Fibroblast of skin of back (primary cell): ENCODE measurements around the gene ACVR1B.
A peak's percentile ranks its signal among the peaks of the same experiment; 100 is the strongest.

Source experiments
- DNase-seq: peaks from one replicate; pipeline ENCODE4 v3.0.0-alpha.2; 2013

Gene ACVR1B

GRCh38 chr12:52005903-52006703 is 54.6 kb downstream of the ACVR1B start:
- no peak for DNase-seq

GRCh38 chr12:52006726-52007157 is 55.2 kb downstream of the ACVR1B start, which contains the start of gene TAMALIN:
Gene TAMALIN, plus strand, starts transcription at chr12:52006946. Its CDS starts 74 bp downstream, at chr12:52007020.
- DNase-seq = peak; percentile 63

- no peak for DNase-seq
These were observed 55.8 kb downstream of the ACVR1B start for GRCh38 chr12:52007158-52007921.

- no peak for DNase-seq
These were observed 56.5 kb downstream of the ACVR1B start for GRCh38 chr12:52007982-52008510.

GRCh38 chr12:52009081-52009751 is 57.7 kb downstream of the ACVR1B start:
- no peak for DNase-seq

- peak; percentile 81 for DNase-seq
These were observed 58.7 kb downstream of the ACVR1B start for GRCh38 chr12:52010152-52010622.

- DNase-seq = no peak
These were observed 59.4 kb downstream of the ACVR1B start for GRCh38 chr12:52010692-52011601.

GRCh38 chr12:52011602-52012214 is 60.2 kb downstream of the ACVR1B start:
- no peak for DNase-seq

- no peak for DNase-seq
These were observed 62.3 kb downstream of the ACVR1B start for GRCh38 chr12:52013626-52014310.

GRCh38 chr12:52014567-52015530 is 63.4 kb downstream of the ACVR1B start:
- DNase-seq = no peak

- DNase-seq = no peak
These were observed 64.1 kb downstream of the ACVR1B start for GRCh38 chr12:52015532-52016041.

- DNase-seq = no peak
These were observed 67.1 kb downstream of the ACVR1B start for GRCh38 chr12:52018433-52019112.

- no peak for DNase-seq
These were observed 67.7 kb downstream of the ACVR1B start for GRCh38 chr12:52019113-52019770.

GRCh38 chr12:52020539-52021336 is 69.2 kb downstream of the ACVR1B start:
- peak; percentile 55 for DNase-seq

- no peak for DNase-seq
These were observed 71.3 kb downstream of the ACVR1B start for GRCh38 chr12:52022841-52023181.

GRCh38 chr12:52023182-52023975 is 71.9 kb downstream of the ACVR1B start:
- peak; percentile 57 for DNase-seq
